Smooth muscle cell of the brain vasculature (primary cell): ENCODE measurements around the gene ZNF106.

Source experiments
- DNase-seq: peaks from one replicate; pipeline ENCODE4 v3.0.0-alpha.2; 2012; ENCODE audit warnings: low read depth, low spot score

Gene ZNF106

GRCh38 chr15:42367041-42367440 is 123.9 kb downstream of the ZNF106 start:
- DNase-seq, result no peak

- DNase-seq, result no peak
Observed at GRCh38 chr15:42365921-42366550, 124.9 kb downstream of the ZNF106 start.

GRCh38 chr15:42364529-42364928 is 126.4 kb downstream of the ZNF106 start:
- DNase-seq, result no peak

- no peak for DNase-seq
Observed at GRCh38 chr15:42363942-42364341, 127.0 kb downstream of the ZNF106 start.

GRCh38 chr15:42363487-42363886 is 127.5 kb downstream of the ZNF106 start:
- no peak for DNase-seq
